SK-N-SH (cell line): ENCODE measurements around the gene DAZ3. TPM values are rescaled to one million over a fixed set of nuclear protein-coding genes. Genes with fewer than 3 reads are reported as not detected.

Experiments used
- polyA plus RNA-seq, 3 experiments: library from polyadenylated mRNA; depleted of rRNA; stranded (reverse); fragments of >200 nt; gene quantifications; 2 replicates each; pipeline ENCODE4 v1.2.3, GENCODE V29; 2012

DAZ3 gene
- polyA plus RNA-seq, 1 of the 3 experiments (the other 2 are of a cell fraction) = not detected

Other genes with a start within 250 kb of the DAZ3 start
- not detected in 2 replicates for gene BPY2B, start 195.4 kb downstream of the DAZ3 start, polyA plus RNA-seq (2012; rRNA removed)
- gene DAZ4, start 20.5 kb upstream of the DAZ3 start, polyA plus RNA-seq (2012; rRNA removed) = not detected in 2 replicates
- gene BPY2C, start 238.7 kb upstream of the DAZ3 start, polyA plus RNA-seq (2012; rRNA removed) = not detected in 2 replicates